ENCODE data around the gene RAD51C. TPM values are rescaled to one million over a fixed set of nuclear protein-coding genes. Genes with fewer than 3 reads are reported as not detected.

Gene RAD51C
- total and polyA plus RNA-seq, 9 of the 15 experiments (the other 6 are each of a cell fraction or from before 2014, with no cell fraction given), result 93.9 to 341 (median 135) TPM

DNA sequence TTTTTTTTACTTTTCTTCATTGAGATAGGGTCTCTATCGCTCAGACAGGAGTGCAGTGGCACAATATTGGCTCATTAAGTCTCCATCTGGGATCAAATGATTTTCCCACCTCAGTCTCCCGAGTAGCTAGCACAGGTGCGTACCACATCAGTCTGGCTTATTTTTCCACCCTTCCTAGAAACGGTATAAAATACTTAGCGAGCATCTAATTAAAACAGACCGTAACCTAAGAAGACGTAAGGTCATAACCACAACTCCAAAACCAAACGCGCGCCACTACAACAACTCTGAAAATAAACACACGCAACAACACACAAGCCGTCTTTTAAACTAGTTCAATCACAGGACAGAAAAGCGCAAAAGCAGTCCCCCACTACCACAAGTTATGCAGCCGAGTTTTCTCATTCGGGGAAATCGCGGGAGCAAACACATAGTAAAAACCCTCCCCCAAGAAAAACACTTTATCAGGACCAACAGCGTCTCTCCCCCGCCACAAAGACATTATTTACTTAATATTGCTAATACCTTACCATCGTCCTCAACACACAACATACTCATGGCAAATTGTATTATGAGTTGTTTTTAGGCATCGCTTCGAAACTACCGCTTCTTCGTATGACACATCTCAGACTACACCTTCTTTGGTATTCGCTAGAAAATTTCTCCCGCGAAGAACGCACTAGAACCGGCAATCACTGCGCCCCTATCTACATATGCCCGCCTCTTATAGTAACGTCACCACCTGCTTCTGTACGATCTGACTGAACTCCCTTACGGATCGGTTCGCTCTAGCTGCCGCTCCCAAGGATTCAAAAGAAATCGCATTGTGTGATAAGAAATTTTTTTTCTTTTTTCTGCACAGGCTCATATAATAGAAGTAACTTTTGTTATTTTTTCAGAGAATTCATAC, 33.3 kb upstream of the RAD51C start (continued):
- TF ChIP-seq ZNF41 (CRISPR knock-in tag; conservative IDR thresholded peaks at IDR 0.05) (peak; percentile 98), ZNF12 (CRISPR knock-in tag; IDR thresholded peaks at IDR 0.05) (no peak), NRF1 (conservative IDR thresholded peaks at IDR 0.05 in 1 of 2, IDR thresholded peaks at IDR 0.05 in 1 of 2) (no peak; a peak in 1 of 4 replicates), KDM2B (CRISPR knock-in tag; IDR thresholded peaks at IDR 0.05) (peak; percentile 83; the same call in 1 of the 2 replicates), PURB (CRISPR knock-in tag; IDR thresholded peaks at IDR 0.05; ENCODE audit: low read depth) (no peak), RAD21 (CRISPR knock-in tag; conservative IDR thresholded peaks at IDR 0.05 in 1 of 2, IDR thresholded peaks at IDR 0.05 in 1 of 2) (peak; percentile 28 to 59; a peak in 3 of 4 replicates), ZNF263 (CRISPR knock-in tag; IDR thresholded peaks at IDR 0.05; ENCODE audit: borderline replicate concordance) (peak; percentile 65; the same call in 1 of the 2 replicates), GATAD2A (IDR thresholded peaks at IDR 0.05) (0 out of 2 replicates have a peak, but pooled peaks have one; percentile 87), SPI1 (IDR thresholded peaks at IDR 0.05; ENCODE audit: borderline replicate concordance, low read depth, low read length) (0 out of 2 replicates have a peak, but pooled peaks have one; percentile 2), SMC3 (conservative IDR thresholded peaks at IDR 0.05; ENCODE audit: insufficient read depth, low read depth, low read length) (0 out of 2 replicates have a peak, but pooled peaks have one; percentile 45), MBD2 (IDR thresholded peaks at IDR 0.05; ENCODE audit: borderline replicate concordance, low read depth) (peak; percentile 98), CBFA2T2 (conservative IDR thresholded peaks at IDR 0.05) (peak; percentile 47; the same call in 1 of the 2 replicates), NFXL1 (CRISPR knock-in tag; IDR thresholded peaks at IDR 0.05) (peak; percentile 99), MECOM (CRISPR knock-in tag; IDR thresholded peaks at IDR 0.05) (no peak), BCOR (IDR thresholded peaks at IDR 0.05) (peak; percentile 92), TRIM24 (IDR thresholded peaks at IDR 0.05) (peak in 1 of 2 experiments; percentile 80; a peak in 1 of 4 replicates)
- TF ChIP-seq, protein P1, sequence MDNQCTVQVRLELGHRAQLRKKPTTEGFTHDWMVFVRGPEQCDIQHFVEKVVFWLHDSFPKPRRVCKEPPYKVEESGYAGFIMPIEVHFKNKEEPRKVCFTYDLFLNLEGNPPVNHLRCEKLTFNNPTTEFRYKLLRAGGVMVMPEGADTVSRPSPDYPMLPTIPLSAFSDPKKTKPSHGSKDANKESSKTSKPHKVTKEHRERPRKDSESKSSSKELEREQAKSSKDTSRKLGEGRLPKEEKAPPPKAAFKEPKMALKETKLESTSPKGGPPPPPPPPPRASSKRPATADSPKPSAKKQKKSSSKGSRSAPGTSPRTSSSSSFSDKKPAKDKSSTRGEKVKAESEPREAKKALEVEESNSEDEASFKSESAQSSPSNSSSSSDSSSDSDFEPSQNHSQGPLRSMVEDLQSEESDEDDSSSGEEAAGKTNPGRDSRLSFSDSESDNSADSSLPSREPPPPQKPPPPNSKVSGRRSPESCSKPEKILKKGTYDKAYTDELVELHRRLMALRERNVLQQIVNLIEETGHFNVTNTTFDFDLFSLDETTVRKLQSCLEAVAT (IDR thresholded peaks at IDR 0.05), result peak; percentile 98
- TF ChIP-seq, protein P2, sequence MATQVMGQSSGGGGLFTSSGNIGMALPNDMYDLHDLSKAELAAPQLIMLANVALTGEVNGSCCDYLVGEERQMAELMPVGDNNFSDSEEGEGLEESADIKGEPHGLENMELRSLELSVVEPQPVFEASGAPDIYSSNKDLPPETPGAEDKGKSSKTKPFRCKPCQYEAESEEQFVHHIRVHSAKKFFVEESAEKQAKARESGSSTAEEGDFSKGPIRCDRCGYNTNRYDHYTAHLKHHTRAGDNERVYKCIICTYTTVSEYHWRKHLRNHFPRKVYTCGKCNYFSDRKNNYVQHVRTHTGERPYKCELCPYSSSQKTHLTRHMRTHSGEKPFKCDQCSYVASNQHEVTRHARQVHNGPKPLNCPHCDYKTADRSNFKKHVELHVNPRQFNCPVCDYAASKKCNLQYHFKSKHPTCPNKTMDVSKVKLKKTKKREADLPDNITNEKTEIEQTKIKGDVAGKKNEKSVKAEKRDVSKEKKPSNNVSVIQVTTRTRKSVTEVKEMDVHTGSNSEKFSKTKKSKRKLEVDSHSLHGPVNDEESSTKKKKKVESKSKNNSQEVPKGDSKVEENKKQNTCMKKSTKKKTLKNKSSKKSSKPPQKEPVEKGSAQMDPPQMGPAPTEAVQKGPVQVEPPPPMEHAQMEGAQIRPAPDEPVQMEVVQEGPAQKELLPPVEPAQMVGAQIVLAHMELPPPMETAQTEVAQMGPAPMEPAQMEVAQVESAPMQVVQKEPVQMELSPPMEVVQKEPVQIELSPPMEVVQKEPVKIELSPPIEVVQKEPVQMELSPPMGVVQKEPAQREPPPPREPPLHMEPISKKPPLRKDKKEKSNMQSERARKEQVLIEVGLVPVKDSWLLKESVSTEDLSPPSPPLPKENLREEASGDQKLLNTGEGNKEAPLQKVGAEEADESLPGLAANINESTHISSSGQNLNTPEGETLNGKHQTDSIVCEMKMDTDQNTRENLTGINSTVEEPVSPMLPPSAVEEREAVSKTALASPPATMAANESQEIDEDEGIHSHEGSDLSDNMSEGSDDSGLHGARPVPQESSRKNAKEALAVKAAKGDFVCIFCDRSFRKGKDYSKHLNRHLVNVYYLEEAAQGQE (IDR thresholded peaks at IDR 0.05; ENCODE audit: borderline replicate concordance), result no peak
- TF ChIP-seq, protein P2 (CRISPR knock-in tag; IDR thresholded peaks at IDR 0.05; ENCODE audit: low read depth), result peak; percentile 80

Measured in K562 (cell line).